ENCODE results near the gene ISOC1. TPM values are rescaled to one million over a fixed set of nuclear protein-coding genes. Genes with fewer than 3 reads are reported as not detected.

Gene ISOC1
- total and polyA plus RNA-seq, 2 of the 13 experiments (the other 11 are each of a cell fraction or from before 2014, with no cell fraction given): 25.7 to 51.3 TPM

GRCh38 chr5:129046151-129046550 lies 48.4 kb upstream of the ISOC1 start:
- H3K4me2 ChIP-seq (ENCODE audit: low read depth, low read length): no peak overlapping the region
- DNase-seq (ENCODE audit: low spot score) (no peak), ATAC-seq (no peak), FAIRE-seq (no peak)
- POLR2A ChIA-PET: no interaction called here
- H4K20me1 ChIP-seq (ENCODE audit: insufficient read depth, low read length): no peaks in the 10 kb centered on the region
- CTCF ChIA-PET (ENCODE audit: low intra/inter-chr PET ratio, low total read pairs): no interaction called here
- intact Hi-C loops (cut with micrococcal nuclease; ENCODE audit: unreplicated experiment): no loop called here
- H3K36me3 ChIP-seq (replicated peaks in 1 of 2; ENCODE audit: control insufficient read depth in 1 of 2, insufficient read depth in 2 of 2, low read length in 2 of 2): no peaks in the 10 kb centered on the region
- H3K9me3 ChIP-seq (ENCODE audit: low read length): peaks cover 4% of the 10 kb centered on the region; the same call in 1 of the 2 replicates
- BruUV-seq (replicated peaks): no TSS peak
- no peak overlapping the region for H3K27ac ChIP-seq (ENCODE audit: extremely low read length, insufficient read depth, low read length)
- no peak overlapping the region for H3K9ac ChIP-seq (ENCODE audit: insufficient read depth, low read depth, low read length)
- no peaks in the 10 kb centered on the region for H3K79me2 ChIP-seq (ENCODE audit: insufficient read depth, low read length)
- H3K27me3 ChIP-seq (ENCODE audit: control insufficient read depth in 1 of 2, insufficient read depth in 2 of 2, low read length in 2 of 2): no peaks in the 10 kb centered on the region
- no peak overlapping the region for H2AFZ ChIP-seq (ENCODE audit: low read length)
- H3K4me1 ChIP-seq (ENCODE audit: insufficient read depth, low read length): no peaks in the 10 kb centered on the region
- H3K4me3 ChIP-seq (replicated peaks in 1 of 3; ENCODE audit: insufficient read depth in 1 of 3, low read depth in 2 of 3, low read length in 3 of 3): no peak overlapping the region
- in situ Hi-C loops (cut with HindIII; ENCODE audit: extremely low pct_ligation_motif_present, low pct_unique_long_range_greater_than_20kb): no loop called here
- no peak for TF ChIP-seq HMG20B (CRISPR knock-in tag; conservative IDR thresholded peaks at IDR 0.05)
- no peak for TF ChIP-seq TRIM24 (CRISPR knock-in tag; IDR thresholded peaks at IDR 0.05)
- no peak for TF ChIP-seq KIAA2018 (CRISPR knock-in tag; IDR thresholded peaks at IDR 0.05; ENCODE audit: borderline replicate concordance)
- TF ChIP-seq DMTF1 (CRISPR knock-in tag; IDR thresholded peaks at IDR 0.05): no peak
- TF ChIP-seq ZNF512B (CRISPR knock-in tag; IDR thresholded peaks at IDR 0.05; ENCODE audit: borderline replicate concordance): no peak
- TF ChIP-seq ZNF383 (CRISPR knock-in tag; IDR thresholded peaks at IDR 0.05; ENCODE audit: borderline replicate concordance): no peak
- TF ChIP-seq HOXA9 (CRISPR knock-in tag; IDR thresholded peaks at IDR 0.05; ENCODE audit: borderline replicate concordance): no peak
- no peak for TF ChIP-seq ZNF773 (CRISPR knock-in tag; IDR thresholded peaks at IDR 0.05; ENCODE audit: borderline replicate concordance)
- TF ChIP-seq ZFP91 (CRISPR knock-in tag; IDR thresholded peaks at IDR 0.05; ENCODE audit: borderline replicate concordance): no peak
